Jurkat, Clone E6-1 (cell line): ENCODE measurements around the gene MYOM3. TPM values are rescaled to one million over a fixed set of nuclear protein-coding genes. Genes with fewer than 3 reads are reported as not detected.

ENCODE experiments used
- DNase-seq: peaks from one replicate; pipeline ENCODE4 v3.0.0-alpha.2; 2011; ENCODE audit warnings: low read depth, low spot score
- H3K4me3 ChIP-seq: 2 replicates; pipeline ENCODE4 v1.5.1; 2011; ENCODE audit warnings: mild to moderate bottlenecking, low read length, control low read depth, moderate library complexity
- polyA plus RNA-seq: library from polyadenylated mRNA; unstranded; fragments of >200 nt; gene quantifications from one replicate; pipeline ENCODE4 v1.2.1, GENCODE V29; 2012; ENCODE audit warnings: missing spikeins; ENCODE audit not compliant: insufficient read length, insufficient read depth

Gene MYOM3
- not detected for polyA plus RNA-seq

DNA sequence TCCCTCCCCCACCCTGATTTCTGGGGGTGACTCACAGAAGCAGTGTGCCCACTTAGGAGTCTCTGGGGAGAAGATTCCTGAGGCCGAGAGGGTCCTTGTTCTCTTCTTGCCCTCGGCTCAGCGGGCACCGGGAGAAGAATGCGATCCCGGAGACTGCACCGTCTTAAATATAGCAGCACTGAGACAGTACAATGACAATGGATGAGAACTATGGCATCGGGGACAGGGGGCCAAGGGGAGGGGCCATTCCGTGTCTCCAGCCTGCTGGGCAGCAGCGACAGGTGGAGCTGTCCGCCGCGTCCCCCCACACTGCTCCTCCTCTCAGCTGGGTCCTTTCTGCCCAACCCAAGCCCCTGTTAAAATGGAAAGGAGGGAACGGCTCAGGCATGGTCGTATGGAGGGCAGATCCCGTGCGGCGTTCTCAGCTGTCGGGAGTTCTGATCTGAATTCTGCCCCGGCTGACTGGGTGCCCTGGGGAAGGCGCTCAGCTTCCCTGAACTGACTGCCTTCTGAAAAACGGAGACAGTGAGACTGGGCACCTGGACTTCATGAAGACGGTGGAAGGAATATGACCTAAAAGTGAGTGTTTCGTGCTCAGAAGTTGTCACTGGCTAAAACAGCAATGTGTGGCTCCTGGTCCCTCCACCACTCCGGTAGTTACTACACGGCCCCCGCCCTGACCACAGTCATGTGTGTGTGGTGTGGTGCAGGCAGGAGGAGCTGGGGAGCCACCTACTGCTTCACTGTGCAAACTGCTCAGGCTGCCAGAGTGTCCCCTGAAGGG lies at the start of gene MYOM3:
TSS of gene MYOM3 (minus strand) at position 140 of the 784 bp plus-strand sequence. CDS start 3,499 bp downstream, outside the sequence.
- no peak within 1 kb of the TSS for H3K4me3 ChIP-seq
- peak; percentile 37 for DNase-seq

DNA sequence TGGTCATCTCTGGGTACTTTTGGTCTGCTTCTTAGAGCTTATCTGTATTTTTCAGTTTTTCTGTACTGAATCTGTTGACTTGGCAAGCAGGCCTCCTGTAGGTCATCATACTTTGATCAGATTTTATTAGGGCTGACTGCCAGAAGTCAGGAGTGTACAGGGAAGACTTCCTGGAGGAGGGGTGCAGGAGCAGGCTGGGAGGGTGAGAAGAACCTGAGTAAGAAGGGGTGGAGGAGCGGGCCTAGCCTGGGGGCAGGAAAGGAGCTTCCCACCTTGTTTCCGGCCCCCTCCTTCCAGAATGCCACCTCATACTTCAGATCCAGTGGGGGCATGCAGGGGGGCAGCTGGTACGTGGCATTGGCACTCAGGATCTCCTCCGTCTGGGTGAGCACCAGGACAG lies 49.3 kb upstream of the MYOM3 start:
- no peak for DNase-seq
- no peak overlapping the region for H3K4me3 ChIP-seq

DNA sequence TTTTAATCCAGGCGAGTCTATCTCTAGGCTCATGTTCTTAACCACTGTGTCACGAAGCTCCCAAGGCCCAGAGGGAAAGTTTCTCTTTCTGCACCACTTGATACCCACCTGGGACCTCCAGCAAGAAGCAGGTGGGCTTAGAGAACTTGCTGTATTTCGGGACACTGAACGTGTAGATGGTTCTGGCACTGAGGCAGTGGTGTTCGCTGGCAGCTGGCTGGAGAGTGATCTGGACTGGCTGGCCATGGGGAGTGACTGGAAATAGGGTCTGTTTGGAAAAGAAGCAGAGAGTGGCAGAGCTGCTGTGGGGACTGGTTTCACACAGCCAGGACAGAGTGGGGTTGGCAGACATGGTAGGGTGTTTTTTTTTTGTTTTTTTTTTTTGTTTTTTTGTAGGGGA lies 47.4 kb upstream of the MYOM3 start:
- no peak for DNase-seq
- H3K4me3 ChIP-seq, result no peak overlapping the region

DNA sequence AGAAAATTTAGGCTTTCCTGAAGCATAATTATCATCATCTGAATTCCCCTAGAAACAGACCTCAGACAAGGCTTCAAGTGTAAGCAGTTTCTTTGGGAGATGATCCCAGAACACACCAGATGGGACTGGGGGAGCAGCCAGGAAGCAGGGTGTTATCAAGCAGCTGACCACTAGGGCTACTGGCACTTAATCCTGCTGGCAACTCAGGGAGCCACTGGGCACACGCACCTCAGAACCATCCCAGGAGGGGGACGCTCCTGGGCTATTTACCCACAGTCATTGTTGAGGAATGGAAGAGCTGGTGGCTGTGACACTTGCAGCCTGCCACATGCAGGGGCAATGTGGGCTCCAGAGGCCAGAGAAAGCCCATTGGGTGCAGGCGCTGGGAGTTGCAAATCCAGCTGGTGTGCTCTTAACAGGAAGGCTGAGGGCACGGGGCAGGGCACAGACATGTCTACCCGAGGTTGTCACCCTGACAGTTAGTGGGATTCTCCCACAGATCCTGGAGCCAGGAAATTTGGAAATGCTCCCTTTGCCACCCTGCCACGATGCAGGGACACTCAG lies 46.1 kb upstream of the MYOM3 start:
- DNase-seq, result no peak
- H3K4me3 ChIP-seq, result no peak overlapping the region

DNA sequence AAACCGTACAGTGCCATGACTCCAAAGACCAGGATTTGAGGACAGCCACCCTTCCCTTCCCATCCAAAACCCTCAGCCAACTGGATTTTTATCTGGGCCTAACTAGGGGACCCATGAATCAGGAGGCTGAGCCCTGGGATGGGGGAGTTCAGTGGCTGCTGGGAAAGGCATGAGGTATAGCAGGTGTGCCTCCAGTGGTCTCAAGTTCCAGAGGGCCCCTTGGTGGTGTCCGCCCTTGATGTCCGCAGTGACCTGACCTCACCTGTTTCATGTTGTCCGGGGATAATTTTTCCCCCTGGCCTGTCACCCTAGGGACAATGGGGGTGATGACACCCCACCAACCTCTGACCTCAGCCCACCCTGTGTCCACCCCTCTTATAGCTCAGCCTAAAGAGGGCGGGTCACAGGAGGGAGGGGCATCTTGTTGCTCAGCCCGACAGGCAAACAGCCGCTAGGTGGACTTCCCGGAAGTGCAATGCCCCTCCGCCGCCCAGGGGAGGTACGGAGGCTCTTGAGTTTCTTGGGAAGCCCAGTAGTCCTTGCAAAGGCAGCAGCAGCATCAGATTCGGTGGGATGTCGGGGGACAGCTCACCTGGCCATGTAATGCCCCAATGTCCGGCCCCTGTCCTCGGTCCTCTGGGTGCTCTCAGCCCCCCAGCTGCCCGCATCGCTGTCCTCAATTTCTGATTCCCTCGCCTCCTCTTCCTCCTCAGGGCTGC lies 44.8 kb upstream of the MYOM3 start:
- H3K4me3 ChIP-seq, result no peak overlapping the region
- DNase-seq, result no peak

DNA sequence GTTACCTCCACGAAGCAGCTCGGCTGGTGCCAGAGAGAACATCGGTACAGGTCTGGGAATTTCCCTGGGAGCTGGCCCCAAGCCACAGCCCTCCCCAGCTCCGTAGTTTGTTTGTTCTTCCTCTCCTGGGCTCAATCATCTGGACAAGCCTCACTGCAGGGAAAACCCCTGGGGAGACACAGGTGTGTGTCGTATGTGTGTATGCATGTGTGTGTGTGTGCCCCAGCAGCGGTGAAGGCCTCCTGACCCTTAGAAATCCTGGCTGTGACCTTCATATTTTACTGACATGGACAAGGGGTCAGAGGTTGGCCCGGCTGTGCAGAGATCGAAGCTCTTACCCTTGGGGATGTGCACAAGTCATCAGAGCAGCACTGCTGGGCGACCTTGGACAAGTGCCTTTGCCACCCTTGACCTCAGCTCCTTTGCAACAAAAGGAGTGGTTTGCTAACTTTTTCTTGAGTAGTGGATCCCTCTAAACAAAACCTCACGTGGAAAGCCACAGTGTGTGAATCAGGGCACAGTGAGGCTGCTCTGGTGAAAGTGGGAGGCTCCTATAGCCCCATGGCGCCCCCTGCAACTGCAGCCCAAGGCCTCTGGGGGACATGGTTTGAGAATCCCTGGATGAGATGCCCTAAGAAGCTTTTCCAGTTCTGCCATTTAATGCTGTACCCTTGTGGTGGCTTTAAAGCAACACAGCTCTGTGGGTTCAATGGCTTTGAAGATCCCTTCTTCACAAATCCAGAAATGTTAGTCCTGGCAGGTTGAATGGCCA lies 43.3 kb upstream of the MYOM3 start:
- no peak for DNase-seq

DNA sequence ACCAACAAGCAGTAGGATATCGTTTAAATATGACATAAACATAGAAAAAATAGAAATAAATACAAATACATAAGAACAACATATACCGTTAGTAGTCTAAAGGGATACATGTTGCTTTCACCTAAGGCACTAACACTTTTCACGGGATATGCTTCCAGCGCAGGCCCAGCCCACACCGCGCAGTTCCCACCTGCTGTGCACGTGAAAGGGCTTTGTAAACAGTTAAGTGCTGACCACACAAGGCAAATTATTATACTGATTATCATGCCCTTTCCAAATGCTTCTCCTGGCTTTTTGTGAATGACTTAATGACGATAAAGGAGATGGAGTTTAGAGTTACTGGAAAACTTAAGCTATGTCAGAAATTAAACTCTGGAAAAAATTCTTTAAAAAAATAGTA lies 42.3 kb upstream of the MYOM3 start:
- H3K4me3 ChIP-seq, result no peak overlapping the region
- no peak for DNase-seq

More for the DNA sequence above, 43.3 kb upstream of the MYOM3 start:
- H3K4me3 ChIP-seq, result no peak overlapping the region

DNA sequence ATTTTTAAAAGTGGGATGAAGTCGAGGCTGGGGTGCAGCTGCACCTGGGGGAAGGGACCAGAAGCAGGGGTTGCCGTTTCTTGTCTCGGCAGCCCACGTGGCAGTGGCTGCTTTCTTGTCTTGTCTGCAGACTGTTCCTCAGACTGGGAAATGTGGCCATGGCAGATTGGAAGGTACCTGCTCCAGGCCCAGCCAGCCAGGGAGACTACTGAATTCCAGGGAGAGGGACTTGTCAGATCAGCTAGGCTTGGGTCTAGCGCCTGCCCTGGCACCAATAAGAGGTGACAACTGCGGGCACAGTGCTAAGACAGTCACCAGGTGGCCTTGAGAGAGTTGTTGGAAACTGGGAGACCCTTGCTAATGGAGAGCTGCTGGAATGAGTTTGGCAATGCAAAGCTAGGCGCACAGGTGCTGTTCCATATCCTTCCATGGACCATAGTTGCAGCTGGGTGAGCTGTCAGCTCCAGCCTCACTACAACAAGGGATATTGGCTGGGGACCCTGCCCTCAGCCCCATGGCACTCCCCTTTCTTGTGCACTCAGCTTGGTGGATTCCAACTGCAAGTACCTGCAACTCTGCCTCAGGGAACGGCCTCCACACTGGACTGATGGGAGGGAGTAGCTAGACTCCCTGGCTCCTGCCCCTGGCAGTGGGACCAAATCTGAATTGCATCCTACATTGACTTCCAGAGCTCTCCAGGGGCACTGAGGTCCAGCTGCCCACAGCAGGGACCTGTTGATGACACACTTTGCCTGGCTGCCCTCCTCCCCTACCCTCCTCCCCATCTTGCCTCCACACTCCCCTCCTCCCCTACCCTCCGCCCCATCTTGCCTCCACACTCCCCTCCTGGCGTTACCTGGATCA lies 40.9 kb upstream of the MYOM3 start:
- no peak for DNase-seq
- no peak overlapping the region for H3K4me3 ChIP-seq

DNA sequence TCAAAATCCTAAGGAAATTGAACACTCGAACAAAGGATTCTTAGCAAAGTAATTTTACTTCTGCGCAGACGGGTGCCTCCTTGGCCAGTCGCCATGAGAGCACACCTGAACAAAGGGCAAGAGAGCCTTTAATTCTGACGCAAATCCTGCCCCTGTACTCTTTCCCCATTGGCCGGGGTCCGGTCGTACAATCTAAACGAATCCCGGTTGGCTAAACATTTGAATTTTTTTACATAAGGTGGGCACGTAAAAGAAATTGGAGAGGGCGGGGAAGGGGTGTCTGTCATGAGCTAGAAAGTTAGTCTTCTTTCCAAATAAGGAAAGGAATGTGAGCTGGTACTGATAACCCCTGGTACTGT lies 39.2 kb upstream of the MYOM3 start:
- no peak overlapping the region for H3K4me3 ChIP-seq
- no peak for DNase-seq

DNA sequence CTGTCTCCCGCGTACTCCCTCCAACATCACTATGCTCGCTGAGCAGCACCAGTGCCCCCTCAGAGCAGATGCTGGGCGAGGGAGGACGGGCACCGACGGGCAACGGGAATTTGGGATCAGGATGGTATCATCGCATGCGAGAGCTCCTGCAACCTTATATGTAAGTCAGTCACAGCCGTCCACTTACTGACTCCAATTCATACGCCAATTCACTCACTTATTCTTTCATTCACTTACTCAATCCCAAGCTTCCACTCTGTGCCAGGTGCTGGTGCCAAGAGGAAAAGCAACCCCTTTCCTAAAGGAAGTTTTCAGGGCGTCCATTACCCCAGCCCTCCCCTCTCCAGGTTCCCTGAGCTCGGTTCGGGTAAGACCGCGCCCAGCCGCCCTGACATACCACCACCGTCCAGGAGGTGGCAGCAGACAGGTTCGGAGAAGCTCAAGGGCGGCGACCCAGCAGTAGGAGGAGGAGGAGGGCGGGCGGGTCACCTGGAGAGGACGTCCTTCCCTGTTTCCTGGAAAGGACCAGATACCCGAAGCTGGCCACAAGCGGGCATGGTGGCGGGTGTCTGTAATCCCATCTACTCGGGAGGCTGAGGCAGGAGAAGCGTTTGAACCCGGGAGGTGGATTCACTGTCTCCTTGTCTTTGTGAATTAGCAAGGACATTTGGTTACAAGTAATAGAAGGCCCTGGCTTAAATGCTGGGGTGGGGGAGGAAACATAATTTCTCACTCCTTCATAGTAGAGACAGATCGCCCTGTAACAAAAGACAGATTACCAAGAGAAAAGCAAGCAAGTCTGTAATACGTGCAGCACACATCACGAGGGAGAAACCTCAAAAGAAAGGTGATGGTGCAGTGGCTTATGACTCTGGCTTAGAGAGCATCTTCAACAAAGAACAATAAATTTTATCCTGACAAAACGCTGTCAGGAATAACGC lies 38.6 kb upstream of the MYOM3 start:
- H3K4me3 ChIP-seq, result no peak overlapping the region
- DNase-seq, result peak; percentile 52

DNA sequence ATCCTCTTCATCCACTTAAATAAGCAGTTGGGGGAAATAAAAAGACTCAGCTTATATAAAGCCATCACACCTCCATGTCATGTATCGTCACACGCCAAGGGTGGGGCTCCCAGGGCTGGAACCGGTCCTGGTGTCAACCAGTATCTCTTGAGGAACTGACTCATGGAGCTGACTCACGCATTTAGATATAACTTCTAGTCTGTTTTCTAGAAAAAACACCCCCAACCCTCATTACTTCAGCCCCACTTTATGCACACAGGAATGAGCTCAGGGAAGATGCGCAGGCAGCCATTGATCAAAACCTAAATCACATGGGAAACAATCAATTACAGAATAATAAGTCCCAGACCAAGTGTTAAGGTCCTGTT lies 37.9 kb upstream of the MYOM3 start:
- no peak overlapping the region for H3K4me3 ChIP-seq
- DNase-seq, result no peak

DNA sequence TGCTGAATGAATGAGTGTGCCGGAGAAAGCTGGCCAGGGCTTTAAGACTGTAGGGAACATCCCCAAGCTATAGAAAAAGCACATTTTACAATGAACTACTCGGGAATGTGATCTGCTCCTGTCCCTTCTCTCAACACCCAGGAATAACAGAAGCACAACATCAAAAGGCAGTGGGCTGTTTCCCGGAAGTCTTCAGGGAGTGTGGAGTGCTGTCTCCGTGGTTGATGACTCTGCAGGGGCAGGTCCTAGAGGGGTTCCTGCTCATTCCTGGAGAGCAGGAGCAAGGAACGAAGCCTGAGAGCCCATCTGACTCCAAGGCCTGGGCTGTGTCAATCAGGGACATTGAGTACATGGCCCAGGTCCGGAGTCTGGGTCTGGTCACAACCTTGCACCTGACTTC lies 35.9 kb upstream of the MYOM3 start:
- H3K4me3 ChIP-seq, result no peak overlapping the region
- no peak for DNase-seq

DNA sequence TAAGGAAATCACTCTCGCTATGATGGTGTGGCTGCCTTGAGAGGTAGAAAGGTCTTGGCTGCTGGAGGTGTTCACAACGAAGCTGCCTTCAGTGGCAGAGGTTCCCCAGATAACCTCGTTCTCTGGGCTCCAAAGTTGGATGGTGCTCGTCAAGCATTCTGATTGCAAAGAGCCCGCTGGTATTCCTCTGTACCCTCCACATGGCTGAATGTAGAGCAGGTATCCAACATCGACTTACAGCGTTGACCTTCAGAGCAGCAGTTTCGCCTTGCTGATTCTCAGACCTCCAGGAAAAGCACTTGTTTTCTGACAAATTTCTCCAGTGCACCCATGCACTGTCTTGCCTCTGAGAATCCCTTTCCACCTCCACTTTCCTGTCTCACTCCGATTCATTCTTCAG lies 35.3 kb upstream of the MYOM3 start:
- DNase-seq, result no peak
- no peak overlapping the region for H3K4me3 ChIP-seq

DNA sequence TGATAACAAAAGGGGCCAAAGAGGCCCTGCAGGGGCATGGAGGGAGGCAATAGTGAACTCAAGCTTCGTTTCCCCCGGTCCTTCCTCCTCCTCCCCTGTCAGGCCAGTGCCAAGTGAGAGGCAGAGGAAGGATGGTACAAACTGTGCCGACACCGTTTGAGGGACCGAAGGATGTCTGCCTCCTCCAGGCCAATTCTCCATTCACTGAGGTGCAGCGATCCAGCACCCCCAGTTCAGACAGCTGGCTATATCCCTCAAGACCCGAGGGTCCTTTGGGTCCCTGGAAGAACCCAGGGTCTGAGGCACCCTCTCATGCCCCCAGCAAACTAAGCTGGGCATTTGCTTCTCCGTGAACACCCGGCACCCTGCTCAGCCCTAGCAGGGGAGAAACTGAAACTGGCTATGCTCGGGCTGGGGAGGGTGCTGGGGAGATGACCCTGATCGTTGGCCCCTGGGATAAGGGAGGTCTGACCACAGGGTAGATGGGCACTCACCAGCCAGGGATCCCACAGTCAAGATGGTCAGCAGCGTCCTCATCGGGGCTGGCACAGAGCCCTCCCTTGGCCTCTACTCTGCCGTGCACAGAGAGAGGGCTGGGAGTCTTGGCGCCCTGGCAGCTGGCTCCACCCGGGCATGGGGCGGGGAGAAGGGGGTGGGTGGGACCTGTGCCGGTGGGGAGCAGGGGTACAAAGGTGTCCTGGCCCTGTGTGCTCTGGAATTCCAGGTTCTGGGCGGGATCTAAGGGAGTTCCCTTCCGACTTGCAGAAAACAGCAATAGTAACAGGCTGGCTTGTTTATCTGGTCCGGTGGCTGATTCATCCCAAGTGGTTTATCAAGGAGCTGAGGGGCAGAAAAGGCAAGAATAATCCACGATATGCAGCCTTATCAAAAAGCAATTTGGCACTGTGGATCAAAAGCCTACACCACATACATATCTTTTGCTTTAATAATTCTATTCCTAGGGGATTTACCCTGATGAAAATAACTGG lies 30.9 kb upstream of the MYOM3 start, which contains the start of gene IL22RA1:
TSS of gene IL22RA1 (minus strand) at position 595 of the 989 bp plus-strand sequence. CDS start at position 537, 58 bp downstream.
- H3K4me3 ChIP-seq, result no peak within 1 kb of the TSS
- no peak for DNase-seq

DNA sequence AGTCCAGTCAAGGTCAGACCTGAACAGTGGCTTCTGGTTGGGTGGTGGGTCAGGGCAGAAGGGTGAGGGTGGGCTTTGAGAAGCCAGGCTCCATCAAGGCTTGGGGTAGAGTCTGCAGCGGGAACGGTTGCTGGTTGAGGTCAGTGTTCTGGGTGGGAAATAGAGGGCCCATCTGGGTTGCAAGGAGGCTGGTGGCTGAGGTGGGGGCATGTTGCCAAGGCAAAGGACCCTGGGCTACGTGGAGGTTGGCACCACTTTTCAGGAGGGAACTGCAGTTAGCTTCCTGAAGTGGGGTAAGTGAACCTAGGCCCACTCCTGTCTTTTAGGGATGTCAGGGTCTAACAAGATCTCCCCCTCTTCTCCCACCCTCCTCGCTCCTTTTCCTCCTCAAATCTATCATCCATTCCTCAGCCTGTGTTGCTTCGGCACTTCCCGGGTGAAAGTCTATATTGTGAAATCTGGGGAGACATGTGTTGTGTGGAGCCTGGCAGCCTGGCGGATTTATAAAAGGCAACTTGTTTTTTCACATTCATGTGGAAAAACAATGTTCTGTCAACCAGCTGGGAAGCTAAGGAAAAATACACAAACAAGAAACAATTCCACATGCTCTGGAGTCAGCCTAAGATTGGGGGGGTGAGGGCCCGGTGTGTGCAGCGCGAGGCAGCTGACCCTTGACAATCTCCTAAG lies 29.5 kb upstream of the MYOM3 start:
- no peak for DNase-seq
- no peak overlapping the region for H3K4me3 ChIP-seq

DNA sequence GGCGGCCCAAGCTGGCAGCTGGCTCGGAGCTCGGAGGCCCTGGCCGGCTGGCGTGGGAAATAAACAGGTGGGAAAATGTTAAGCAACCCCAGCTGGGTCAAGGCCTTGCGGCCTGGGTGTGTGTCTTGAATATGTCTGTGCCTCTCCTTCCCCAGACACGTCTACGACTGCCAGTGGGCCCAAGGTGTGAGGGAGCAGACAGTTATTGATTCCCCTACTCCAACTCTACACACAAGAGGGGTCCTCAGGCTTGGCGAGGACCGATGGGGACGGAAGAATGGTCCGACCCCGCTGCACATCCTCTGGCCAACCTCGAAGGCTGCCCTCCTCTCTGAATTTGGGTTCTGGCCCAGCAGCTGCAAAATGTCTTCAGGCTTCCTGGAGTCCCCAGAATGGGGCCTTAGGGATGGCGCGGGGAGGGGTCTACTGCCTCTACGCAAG lies 28.8 kb upstream of the MYOM3 start:
- no peak for DNase-seq
- H3K4me3 ChIP-seq, result no peak overlapping the region
